ENCODE results near the gene SLC1A2.

Gene SLC1A2

DNA sequence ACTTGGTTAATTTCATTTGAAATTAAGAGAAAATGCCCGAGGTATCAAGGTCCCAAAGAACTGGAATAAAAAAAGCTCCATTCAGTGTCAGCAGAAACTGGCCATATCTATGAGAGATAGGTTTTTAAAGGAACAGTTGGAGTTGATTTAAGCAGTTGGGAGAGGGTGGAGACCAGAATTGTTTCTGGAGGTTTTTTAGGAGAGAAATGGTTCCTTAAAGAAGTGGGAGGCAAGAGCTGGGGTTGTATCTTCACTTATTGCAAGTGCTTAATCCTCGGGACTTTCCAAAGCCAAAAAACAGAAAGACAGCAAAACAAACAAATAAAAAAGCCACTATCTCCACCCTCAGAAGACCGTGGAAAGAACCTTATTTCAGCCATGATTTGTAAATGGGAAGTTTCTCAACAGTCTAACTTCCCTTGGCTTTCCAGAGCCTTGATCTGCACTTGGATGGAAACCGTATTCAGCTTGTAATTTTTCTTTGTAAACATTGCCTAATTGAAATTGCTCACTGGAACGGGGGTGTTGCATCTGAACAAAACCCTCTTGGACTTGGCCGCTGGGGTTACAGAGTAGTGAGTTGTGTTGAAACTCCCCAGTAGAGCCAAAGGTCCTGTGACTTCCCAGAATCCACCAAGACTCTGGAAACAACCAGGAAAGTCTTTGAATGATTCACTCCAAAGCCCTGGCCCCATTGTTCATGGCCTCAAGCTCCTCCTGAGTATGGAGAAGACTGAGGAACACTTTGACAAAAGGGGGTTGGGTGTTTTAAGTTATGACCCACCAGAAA, 115.6 kb downstream of the SLC1A2 start:
- TF ChIP-seq TOX (CRISPR knock-in tag; IDR thresholded peaks at IDR 0.05; ENCODE audit: borderline replicate concordance) (no peak), OSR1 (CRISPR knock-in tag; IDR thresholded peaks at IDR 0.05) (no peak), ZFP3 (CRISPR knock-in tag; IDR thresholded peaks at IDR 0.05) (no peak), ESRRG (CRISPR knock-in tag; IDR thresholded peaks at IDR 0.05) (no peak), ARNTL (CRISPR knock-in tag; IDR thresholded peaks at IDR 0.05; ENCODE audit: borderline replicate concordance, low read depth) (no peak), CSDC2 (CRISPR knock-in tag; IDR thresholded peaks at IDR 0.05) (no peak), PPARA (CRISPR knock-in tag; IDR thresholded peaks at IDR 0.05; ENCODE audit: borderline replicate concordance) (no peak), ZC3H10 (CRISPR knock-in tag; IDR thresholded peaks at IDR 0.05) (no peak), RARB (CRISPR knock-in tag; IDR thresholded peaks at IDR 0.05) (no peak)
- TF ChIP-seq, protein P1, sequence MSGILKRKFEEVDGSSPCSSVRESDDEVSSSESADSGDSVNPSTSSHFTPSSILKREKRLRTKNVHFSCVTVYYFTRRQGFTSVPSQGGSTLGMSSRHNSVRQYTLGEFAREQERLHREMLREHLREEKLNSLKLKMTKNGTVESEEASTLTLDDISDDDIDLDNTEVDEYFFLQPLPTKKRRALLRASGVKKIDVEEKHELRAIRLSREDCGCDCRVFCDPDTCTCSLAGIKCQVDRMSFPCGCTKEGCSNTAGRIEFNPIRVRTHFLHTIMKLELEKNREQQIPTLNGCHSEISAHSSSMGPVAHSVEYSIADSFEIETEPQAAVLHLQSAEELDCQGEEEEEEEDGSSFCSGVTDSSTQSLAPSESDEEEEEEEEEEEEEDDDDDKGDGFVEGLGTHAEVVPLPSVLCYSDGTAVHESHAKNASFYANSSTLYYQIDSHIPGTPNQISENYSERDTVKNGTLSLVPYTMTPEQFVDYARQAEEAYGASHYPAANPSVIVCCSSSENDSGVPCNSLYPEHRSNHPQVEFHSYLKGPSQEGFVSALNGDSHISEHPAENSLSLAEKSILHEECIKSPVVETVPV (CRISPR knock-in tag; IDR thresholded peaks at IDR 0.05) = no peak
- TF ChIP-seq, protein P2, sequence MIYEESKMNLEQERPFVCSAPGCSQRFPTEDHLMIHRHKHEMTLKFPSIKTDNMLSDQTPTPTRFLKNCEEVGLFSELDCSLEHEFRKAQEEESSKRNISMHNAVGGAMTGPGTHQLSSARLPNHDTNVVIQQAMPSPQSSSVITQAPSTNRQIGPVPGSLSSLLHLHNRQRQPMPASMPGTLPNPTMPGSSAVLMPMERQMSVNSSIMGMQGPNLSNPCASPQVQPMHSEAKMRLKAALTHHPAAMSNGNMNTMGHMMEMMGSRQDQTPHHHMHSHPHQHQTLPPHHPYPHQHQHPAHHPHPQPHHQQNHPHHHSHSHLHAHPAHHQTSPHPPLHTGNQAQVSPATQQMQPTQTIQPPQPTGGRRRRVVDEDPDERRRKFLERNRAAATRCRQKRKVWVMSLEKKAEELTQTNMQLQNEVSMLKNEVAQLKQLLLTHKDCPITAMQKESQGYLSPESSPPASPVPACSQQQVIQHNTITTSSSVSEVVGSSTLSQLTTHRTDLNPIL (CRISPR knock-in tag; IDR thresholded peaks at IDR 0.05; ENCODE audit: low read depth) = no peak
- TF ChIP-seq, protein P3, sequence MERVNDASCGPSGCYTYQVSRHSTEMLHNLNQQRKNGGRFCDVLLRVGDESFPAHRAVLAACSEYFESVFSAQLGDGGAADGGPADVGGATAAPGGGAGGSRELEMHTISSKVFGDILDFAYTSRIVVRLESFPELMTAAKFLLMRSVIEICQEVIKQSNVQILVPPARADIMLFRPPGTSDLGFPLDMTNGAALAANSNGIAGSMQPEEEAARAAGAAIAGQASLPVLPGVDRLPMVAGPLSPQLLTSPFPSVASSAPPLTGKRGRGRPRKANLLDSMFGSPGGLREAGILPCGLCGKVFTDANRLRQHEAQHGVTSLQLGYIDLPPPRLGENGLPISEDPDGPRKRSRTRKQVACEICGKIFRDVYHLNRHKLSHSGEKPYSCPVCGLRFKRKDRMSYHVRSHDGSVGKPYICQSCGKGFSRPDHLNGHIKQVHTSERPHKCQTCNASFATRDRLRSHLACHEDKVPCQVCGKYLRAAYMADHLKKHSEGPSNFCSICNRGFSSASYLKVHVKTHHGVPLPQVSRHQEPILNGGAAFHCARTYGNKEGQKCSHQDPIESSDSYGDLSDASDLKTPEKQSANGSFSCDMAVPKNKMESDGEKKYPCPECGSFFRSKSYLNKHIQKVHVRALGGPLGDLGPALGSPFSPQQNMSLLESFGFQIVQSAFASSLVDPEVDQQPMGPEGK (CRISPR knock-in tag; IDR thresholded peaks at IDR 0.05; ENCODE audit: borderline replicate concordance) = no peak
- TF ChIP-seq, protein P4, sequence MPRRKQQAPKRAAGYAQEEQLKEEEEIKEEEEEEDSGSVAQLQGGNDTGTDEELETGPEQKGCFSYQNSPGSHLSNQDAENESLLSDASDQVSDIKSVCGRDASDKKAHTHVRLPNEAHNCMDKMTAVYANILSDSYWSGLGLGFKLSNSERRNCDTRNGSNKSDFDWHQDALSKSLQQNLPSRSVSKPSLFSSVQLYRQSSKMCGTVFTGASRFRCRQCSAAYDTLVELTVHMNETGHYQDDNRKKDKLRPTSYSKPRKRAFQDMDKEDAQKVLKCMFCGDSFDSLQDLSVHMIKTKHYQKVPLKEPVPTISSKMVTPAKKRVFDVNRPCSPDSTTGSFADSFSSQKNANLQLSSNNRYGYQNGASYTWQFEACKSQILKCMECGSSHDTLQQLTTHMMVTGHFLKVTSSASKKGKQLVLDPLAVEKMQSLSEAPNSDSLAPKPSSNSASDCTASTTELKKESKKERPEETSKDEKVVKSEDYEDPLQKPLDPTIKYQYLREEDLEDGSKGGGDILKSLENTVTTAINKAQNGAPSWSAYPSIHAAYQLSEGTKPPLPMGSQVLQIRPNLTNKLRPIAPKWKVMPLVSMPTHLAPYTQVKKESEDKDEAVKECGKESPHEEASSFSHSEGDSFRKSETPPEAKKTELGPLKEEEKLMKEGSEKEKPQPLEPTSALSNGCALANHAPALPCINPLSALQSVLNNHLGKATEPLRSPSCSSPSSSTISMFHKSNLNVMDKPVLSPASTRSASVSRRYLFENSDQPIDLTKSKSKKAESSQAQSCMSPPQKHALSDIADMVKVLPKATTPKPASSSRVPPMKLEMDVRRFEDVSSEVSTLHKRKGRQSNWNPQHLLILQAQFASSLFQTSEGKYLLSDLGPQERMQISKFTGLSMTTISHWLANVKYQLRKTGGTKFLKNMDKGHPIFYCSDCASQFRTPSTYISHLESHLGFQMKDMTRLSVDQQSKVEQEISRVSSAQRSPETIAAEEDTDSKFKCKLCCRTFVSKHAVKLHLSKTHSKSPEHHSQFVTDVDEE (CRISPR knock-in tag; IDR thresholded peaks at IDR 0.05) = no peak
- no peak for ATAC-seq

DNA sequence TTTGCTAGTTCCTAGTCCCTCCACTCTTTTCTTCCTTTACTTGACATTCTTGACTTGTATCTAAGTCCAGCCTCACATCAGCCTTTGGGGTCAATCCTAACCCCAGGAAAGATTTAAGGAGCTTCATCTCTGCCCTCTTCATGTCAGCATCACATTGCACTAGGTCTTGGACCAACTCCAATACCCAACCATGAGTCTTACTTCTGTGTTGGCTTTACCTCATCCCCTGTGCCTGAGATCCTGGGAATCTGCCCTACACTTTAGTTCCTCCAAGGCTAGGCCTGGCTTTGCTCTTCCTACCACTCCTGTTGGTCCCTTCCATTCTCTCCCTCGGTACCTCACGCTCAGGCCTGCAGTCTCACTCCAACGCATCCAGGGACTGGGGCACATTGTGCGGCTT, 117.0 kb downstream of the SLC1A2 start:
- ATAC-seq = no peak
- TF ChIP-seq, protein P1 (CRISPR knock-in tag; IDR thresholded peaks at IDR 0.05) = no peak
- no peak for TF ChIP-seq ZNF565 (CRISPR knock-in tag; conservative IDR thresholded peaks at IDR 0.05; ENCODE audit: low read depth)
- TF ChIP-seq ZFP3 (CRISPR knock-in tag; IDR thresholded peaks at IDR 0.05) = no peak
- no peak for TF ChIP-seq ARNTL (CRISPR knock-in tag; IDR thresholded peaks at IDR 0.05; ENCODE audit: borderline replicate concordance, low read depth)
- no peak for TF ChIP-seq ZNF8 (CRISPR knock-in tag; IDR thresholded peaks at IDR 0.05)
- no peak for TF ChIP-seq CSDC2 (CRISPR knock-in tag; IDR thresholded peaks at IDR 0.05)
- TF ChIP-seq ISL1 (CRISPR knock-in tag; IDR thresholded peaks at IDR 0.05) = no peak
- TF ChIP-seq, protein P5, sequence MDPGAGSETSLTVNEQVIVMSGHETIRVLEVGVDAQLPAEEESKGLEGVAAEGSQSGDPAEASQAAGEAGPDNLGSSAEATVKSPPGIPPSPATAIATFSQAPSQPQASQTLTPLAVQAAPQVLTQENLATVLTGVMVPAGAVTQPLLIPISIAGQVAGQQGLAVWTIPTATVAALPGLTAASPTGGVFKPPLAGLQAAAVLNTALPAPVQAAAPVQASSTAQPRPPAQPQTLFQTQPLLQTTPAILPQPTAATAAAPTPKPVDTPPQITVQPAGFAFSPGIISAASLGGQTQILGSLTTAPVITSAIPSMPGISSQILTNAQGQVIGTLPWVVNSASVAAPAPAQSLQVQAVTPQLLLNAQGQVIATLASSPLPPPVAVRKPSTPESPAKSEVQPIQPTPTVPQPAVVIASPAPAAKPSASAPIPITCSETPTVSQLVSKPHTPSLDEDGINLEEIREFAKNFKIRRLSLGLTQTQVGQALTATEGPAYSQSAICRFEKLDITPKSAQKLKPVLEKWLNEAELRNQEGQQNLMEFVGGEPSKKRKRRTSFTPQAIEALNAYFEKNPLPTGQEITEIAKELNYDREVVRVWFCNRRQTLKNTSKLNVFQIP (CRISPR knock-in tag; IDR thresholded peaks at IDR 0.05; ENCODE audit: borderline replicate concordance, low read depth) = no peak
- TF ChIP-seq SNAI2 (CRISPR knock-in tag; IDR thresholded peaks at IDR 0.05) = no peak
- no peak for TF ChIP-seq ZNF70 (CRISPR knock-in tag; IDR thresholded peaks at IDR 0.05)
- no peak for TF ChIP-seq ZFP30 (CRISPR knock-in tag; IDR thresholded peaks at IDR 0.05)
- no peak for TF ChIP-seq BACH2 (CRISPR knock-in tag; IDR thresholded peaks at IDR 0.05; ENCODE audit: borderline replicate concordance)
- no peak for TF ChIP-seq OSR1 (CRISPR knock-in tag; IDR thresholded peaks at IDR 0.05)
- no peak for TF ChIP-seq ESRRG (CRISPR knock-in tag; IDR thresholded peaks at IDR 0.05)
- TF ChIP-seq, protein P2 (CRISPR knock-in tag; IDR thresholded peaks at IDR 0.05; ENCODE audit: low read depth) = no peak
- TF ChIP-seq TCF4 (CRISPR knock-in tag; IDR thresholded peaks at IDR 0.05; ENCODE audit: borderline replicate concordance) = no peak
- TF ChIP-seq, protein P4 (CRISPR knock-in tag; IDR thresholded peaks at IDR 0.05) = no peak
- TF ChIP-seq TOX (CRISPR knock-in tag; IDR thresholded peaks at IDR 0.05; ENCODE audit: borderline replicate concordance) = no peak
- no peak for TF ChIP-seq PPARA (CRISPR knock-in tag; IDR thresholded peaks at IDR 0.05; ENCODE audit: borderline replicate concordance)

Measured in SK-N-SH treated with all-trans-retinoic acid at 6 μM for 48 hours (cell line).